NCI-H524 (cell line): Measurements from ENCODE around the gene MYO18B.

Source experiments
- DNase-seq, 2 experiments: peaks; one replicate each; lab custom pipeline; 2025; lab: John Stamatoyannopoulos, UW

MYO18B gene

GRCh38 chr22:25714070-25714469 is 27.9 kb upstream of the MYO18B start:
- no peak for DNase-seq

- DNase-seq = no peak
Measured at GRCh38 chr22:25714739-25715138, 27.2 kb upstream of the MYO18B start.

GRCh38 chr22:25716637-25717036 is 25.4 kb upstream of the MYO18B start:
- no peak for DNase-seq

GRCh38 chr22:25718135-25718840 is 23.7 kb upstream of the MYO18B start:
- DNase-seq = no peak

GRCh38 chr22:25722223-25722622 is 19.8 kb upstream of the MYO18B start:
- DNase-seq = no peak

GRCh38 chr22:25722626-25723025 is 19.4 kb upstream of the MYO18B start:
- DNase-seq = no peak

- no peak for DNase-seq
Measured at GRCh38 chr22:25726241-25726640, 15.7 kb upstream of the MYO18B start.

GRCh38 chr22:25728071-25728470 is 13.9 kb upstream of the MYO18B start:
- DNase-seq = peak in 1 of 2 experiments; percentile 19

GRCh38 chr22:25729016-25729995 is 12.7 kb upstream of the MYO18B start:
- no peak for DNase-seq

- DNase-seq = no peak
Measured at GRCh38 chr22:25735650-25736049, 6.3 kb upstream of the MYO18B start.

GRCh38 chr22:25736378-25737011 is 5.5 kb upstream of the MYO18B start:
- no peak for DNase-seq

- no peak for DNase-seq
Measured at GRCh38 chr22:25739659-25740344, 2.2 kb upstream of the MYO18B start.

- no peak for DNase-seq
Measured at GRCh38 chr22:25742918-25743708, 1.1 kb downstream of the MYO18B start.

GRCh38 chr22:25744694-25745093 is 2.7 kb downstream of the MYO18B start:
- no peak for DNase-seq

- DNase-seq = peak in 1 of 2 experiments; percentile 61
Measured at GRCh38 chr22:25745341-25746011, 3.5 kb downstream of the MYO18B start.

GRCh38 chr22:25746012-25746373 is 4.0 kb downstream of the MYO18B start:
- DNase-seq = no peak

GRCh38 chr22:25747245-25747944 is 5.4 kb downstream of the MYO18B start:
- peak in 1 of 2 experiments; percentile 39 for DNase-seq

- DNase-seq = no peak
Measured at GRCh38 chr22:25748140-25748539, 6.2 kb downstream of the MYO18B start.

- no peak for DNase-seq
Measured at GRCh38 chr22:25748704-25749103, 6.7 kb downstream of the MYO18B start.
